ENCODE data around the gene DPH2.

Gene DPH2

DNA sequence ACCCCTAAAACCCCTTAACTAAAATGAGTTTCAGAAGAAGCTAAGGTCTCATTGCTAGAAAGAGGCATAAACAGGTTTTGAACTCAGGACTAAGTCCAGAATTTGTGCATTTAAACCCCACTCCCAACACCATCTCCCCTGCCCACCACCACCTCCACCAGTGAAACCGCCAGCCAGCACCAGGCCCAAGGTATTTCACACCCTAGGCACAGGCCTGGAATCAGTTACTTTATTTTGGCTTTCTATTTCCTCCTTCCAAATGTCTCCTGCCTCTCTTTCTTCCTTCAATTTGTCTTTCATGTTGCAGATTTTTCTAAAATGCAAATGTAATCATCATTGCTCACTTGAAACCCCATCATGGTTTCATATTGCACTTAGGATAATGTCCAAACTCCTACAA lies 24.9 kb upstream of the DPH2 start:
- no peak for DNase-seq (ENCODE audit: low read depth)

DNA sequence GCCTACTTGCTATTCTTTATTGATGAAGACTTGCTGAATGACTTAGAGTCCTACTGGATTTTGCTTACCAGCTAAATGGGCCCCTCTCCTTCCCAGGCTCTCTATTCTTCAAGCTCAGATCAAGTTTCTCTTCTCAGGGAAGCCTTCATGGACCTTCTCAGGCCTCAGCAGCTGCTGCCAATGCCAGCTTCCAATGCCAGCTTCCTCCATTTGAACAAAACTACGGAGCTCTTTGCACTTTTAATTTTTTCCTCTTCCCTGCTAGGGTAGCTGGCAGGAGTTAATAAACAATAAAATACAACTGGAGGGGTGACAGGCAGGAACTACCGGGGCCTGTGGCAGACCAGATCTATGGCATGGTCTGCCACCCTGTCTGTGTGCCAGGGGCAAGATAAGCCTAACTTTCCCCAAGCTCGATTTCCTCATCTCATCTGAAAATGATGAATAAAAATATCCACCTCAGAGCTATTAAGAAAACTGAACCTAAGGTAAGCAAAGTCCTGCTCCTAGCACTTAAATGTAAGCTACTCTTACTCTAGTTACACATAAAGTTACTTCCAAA lies 24.1 kb upstream of the DPH2 start:
- no peak for DNase-seq (ENCODE audit: low read depth)

DNA sequence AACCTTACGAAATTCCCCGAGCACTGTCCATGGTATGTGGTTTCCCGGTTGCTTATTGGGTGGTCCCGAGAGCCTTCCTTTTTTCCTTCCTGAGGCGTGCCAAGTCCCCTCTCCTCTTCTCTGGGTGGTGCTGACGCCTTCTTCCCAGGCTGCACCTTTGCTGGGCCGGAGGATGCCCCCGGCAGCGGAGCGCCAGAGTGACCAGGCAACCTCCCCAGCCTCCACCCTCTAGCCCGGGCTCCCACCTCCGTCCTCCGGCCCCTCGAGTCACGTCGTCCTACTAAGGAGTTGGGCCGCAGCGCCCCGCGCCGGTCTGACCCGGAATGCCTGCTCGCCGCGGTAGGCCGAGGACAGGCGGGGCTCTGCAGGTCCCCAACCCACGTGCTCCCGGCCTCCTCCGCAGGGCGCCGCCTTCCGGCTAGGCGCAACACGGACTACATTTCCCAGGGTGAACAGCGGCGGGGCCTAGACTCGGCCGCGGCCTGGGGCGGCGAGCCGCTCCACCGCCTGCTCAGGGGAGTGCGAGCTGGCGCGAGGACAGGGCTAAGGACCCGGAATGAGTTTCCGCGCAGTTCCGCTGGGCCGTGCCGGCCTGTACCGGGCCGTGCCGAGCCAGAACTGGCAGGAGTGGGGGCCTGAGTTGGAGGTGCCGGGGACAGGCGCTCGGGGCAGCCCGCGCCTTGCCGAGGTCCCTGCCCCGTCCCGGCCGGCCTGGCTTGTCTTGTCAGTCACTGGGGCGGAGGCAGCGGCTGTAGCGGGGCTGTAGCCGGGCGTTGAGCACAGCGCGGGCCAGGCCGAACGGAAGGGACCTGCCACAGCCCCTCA lies 23.4 kb upstream of the DPH2 start, which contains the start of gene IPO13:
Gene IPO13, plus strand, starts transcription at position 715 of the 825 bp plus-strand sequence. CDS start 651 bp downstream, outside the sequence.
- DNase-seq (ENCODE audit: low read depth) = peak; percentile 92

DNA sequence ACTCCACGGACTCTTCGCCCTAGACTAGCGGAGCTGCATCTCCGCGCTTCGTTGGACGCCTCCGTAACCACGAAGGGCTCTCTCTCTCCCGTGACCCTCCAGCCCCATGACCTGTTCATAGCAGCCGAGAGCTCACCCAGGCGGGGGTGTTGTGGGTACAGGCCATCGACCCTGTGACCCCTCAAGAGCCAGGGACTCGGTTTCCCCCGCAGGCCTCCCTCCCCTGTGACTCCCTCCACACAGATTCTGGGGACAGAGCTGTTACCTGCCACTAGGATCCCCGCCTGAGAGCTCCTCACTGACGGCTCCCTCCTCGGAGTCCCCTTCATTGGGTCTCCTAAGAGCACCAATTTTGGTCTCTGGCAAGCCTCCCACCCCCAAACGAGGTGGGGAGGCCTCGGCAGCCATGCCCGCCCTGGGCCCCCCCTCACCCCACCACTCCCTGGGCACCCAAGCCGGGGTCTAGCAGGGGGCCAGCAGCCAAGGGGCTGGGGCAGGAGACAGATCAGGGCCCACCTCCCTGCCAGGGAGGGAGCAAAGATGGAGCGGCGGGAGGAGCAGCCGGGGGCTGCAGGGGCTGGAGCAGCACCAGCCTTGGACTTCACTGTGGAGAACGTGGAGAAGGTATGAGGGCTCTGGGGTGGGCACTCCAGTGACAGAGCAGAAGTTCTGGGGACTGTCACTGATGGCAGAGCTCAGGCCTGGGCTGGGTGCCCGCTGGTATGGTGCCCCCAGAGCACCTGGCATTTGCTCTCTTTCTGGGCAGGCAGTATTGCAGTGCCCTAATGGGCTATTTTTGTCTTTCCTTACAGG lies 22.5 kb upstream of the DPH2 start:
- no peak for DNase-seq (ENCODE audit: low read depth)

DNA sequence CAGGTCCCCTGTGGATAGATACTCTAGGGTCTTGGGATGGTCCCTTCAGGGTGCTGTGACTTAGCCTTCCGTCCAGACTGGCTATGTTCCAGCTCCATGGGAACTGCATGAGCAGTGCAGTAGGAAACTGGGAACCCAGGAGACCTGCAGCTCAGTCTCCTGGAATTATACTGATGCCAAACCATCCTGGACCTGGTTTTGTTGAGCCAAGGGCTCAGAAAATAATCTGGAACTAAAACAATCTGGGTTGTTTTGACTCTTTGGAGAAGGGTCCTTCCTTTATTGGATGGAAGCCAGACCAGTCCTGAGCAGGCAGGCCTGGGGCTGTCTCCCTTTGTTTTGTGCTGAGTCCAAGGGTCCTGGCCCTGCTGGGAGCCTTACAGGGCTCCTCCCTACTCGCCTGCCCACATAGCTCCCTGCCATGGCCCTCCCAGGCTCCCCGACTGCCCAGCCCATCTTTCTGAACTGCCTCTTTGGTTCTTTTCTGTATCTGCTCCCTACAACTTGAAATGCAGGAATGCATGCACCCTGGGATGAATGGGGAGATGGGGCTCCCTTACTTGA lies 21.9 kb upstream of the DPH2 start:
- no peak for DNase-seq (ENCODE audit: low read depth)

DNA sequence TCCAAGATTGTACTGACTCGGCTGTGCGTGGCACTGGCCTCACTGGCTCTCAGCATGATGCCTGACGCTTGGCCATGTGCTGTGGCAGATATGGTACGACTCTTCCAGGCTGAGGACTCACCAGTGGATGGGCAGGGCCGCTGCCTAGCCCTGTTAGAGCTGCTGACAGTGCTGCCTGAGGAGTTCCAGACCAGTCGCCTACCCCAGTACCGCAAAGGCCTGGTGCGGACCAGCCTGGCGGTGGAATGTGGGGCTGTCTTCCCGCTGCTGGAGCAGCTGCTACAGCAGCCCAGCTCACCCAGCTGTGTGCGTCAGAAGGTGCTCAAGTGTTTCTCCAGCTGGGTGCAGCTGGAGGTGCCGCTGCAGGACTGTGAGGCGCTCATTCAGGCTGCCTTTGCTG lies 20.1 kb upstream of the DPH2 start:
- no peak for DNase-seq (ENCODE audit: low read depth)

DNA sequence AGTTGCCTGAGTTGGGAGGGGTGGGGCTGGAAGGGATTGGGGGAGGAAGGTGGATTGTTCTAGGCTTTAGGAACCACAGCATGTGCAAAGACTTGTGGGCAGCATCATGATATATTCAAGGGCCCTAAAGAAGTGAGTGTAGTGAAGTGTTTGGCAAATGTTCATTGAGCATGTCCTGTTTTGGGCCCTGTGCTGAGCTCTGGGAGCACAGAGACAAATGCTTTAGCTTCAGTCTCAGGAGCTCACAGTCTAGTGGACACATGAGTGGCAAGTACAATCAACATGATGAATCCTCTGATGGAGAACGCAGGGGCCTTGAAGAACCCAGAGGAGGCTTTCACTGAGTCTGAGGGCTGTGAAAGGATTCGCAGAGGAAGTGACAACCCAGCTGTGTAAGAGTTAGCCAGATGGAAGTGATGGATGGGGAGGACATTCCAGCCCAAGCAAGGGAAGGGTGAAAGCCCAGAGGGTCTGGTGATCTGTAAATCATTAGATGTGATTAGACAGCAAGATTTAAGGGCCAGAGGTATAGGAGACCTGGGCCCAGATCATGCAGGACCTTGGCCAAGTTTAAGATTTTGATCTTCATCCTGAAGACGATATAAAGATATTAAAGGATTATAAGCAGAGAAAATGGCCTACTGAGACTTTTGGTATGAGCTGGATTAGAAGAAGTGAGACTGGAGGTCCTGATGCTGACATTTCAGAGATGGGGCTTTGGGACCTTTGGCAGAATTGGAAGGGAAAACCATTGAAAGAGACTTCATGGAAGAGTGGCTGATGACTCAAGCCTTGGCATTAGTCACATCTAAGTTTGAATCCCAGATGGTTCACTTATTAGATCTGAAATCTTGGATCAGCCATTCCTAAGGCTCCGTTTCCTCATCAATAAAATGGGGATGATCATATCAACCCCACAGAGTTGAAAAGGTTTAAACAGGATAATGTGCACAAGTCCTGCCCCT lies 18.5 kb upstream of the DPH2 start:
- DNase-seq (ENCODE audit: low read depth) = no peak

DNA sequence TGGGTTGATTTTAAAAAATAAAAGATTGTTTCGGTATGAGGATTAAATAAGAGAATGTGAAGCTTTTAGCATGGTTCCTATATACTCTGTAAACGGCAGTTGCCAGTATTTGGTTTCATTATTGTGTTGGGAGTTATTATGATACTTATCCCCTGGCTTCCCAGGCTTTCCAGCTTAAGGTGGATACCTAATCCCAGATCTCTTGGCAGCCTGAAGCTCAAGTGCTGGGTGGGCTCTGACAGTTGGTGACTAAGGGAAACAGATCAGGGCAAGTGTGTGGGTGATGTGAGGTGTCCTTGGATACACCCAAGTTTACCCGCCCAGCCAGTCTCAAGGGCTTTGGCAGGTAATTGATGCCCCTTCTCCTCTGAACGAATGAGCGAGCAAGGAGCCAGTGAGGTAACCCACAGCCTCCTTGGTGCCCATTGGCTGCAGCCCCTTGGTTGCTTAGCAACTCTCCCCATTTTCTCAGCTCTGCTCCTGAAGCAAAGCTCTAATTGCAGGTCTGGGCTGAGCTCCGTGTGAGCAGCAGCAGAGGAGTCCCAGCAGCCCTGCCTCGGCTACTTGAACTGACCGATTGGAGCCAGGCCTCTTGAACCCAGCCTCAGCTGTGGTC lies 17.0 kb upstream of the DPH2 start:
- DNase-seq (ENCODE audit: low read depth) = no peak

DNA sequence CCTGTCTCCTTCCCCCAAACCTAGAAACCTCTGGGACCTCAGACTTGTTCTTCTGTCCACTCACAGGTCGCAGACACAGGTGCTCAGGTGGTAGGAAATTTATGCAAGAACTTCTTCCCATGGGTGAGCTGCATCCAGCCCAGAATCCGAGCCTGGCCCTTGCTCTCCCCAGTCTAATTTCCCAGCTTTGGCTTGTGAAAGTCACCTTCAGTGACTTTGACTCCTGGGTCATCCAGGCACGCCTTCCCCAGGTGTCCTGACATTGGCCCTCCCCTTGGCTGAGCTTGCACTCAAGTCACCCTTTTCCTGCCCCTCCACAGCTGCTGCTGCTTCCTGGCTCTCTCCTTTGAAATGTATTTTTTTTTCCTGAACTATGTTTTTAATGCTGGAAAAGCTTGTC lies 16.4 kb upstream of the DPH2 start:
- DNase-seq (ENCODE audit: low read depth) = no peak

DNA sequence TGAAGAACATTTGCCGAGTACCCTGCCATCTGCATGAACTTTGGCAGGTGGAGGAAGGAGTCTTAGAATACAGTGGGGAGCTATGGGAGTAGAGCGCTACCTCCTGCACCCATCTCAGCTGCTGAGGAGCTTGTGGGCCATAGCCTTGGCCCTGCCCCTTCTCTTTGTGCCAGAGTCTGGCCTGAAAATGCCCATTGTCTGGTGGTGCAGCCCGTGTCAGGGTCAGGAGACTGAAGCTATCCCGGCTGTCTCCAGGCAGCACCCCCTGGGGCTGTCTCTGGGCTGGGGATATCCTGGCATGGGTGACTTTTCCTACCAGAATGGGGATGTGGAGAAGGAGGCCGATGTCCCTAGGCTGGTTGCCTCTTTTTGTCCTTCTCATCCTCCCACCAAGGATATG lies 15.8 kb upstream of the DPH2 start:
- no peak for DNase-seq (ENCODE audit: low read depth)

DNA sequence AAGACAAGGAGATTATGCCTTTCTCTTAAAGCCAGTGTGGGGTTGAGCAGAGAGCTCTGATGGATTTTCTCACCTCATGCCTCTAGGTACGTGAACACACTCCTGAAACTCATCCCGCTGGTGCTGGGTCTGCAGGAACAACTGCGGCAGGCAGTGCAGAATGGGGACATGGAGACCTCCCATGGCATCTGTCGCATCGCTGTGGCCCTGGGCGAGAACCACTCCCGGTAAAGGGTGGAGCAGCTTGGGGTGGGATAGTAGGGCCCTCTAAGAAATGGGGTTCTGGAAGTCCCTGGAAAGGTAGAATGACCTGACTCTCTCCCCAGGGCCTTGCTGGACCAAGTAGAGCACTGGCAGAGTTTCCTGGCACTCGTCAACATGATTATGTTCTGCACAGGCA lies 13.6 kb upstream of the DPH2 start:
- no peak for DNase-seq (ENCODE audit: low read depth)

DNA sequence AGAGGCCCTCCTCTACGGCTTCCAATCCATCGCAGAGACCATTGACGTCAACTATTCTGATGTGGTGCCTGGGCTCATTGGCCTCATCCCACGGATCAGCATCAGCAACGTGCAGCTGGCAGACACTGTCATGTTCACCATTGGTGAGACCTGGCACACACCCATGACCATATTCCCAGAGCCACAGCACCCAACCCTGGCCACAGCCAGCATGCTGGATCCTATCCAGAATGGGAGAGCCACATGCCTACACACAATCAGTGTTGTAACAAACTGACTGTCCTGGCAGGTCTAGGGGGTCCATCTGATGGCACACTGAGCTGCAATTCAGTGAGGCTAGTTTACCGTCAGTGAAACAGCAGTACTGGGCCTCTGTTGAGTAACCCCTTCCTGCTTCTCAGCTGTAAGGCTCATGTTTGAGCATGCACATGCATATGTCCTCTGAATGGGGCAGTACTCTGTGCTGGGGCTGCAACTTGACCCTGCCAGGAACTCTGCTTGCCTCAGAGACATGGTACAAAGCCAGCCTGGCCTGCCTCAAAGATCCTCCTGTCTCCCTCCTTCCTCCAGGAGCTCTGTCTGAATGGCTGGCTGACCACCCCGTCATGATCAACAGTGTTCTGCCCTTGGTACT lies 12.3 kb upstream of the DPH2 start:
- no peak for DNase-seq (ENCODE audit: low read depth)

DNA sequence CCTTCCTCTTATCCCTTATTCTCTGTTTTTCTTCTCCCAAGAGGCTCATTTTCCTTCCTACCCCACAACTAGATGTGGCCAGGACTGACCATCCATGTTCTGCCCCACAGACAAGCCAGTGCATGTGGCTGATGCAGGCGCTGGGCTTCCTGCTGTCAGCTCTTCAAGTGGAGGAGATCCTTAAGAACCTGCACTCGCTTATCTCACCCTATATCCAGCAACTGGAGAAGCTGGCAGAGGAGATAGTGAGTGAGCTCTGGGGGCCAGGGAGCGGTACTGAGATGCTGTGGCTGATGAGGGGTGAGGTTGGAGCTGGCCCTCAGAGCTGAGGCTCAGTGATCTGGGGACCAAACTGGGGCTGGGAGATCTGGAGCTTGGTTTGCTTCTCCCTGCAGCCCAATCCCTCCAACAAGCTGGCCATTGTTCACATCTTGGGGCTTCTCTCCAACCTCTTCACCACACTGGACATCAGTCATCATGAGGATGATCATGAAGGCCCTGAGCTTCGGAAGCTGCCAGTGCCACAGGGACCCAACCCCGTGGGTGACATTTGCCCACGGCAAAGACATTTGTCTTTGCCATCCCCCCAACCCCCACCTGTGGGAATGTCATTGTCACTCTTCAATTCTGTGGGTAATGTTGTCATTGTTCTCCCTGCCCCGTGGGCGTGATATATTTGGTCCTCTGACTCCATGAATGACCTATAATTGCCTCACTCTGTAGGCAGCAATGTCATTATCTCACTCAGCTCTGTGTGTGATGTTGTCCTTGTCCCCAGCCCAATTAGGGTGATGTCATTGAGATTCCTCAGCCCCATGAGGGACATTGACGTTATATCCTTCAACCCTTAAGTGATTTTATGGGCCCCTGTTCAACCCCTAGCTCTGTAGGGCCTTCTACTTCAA lies 11.2 kb upstream of the DPH2 start:
- no peak for DNase-seq (ENCODE audit: low read depth)

DNA sequence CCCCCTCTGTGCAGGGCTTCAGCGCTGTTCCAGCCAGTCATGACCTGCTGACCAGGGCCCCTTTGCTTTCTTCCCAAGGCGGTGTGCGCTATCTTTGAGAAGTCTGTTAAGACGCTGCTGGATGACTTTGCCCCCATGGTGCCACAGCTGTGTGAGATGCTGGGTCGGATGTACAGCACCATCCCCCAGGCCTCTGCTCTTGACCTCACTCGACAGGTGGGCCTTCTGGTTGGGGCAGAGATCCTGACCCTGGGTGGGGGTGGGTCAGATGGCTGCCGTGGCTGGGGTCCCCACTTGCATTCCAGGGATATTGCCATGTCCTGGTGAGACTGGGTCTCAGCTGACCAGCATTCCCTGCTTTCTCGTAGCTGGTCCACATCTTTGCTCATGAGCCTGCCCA lies 9.0 kb upstream of the DPH2 start:
- no peak for DNase-seq (ENCODE audit: low read depth)

DNA sequence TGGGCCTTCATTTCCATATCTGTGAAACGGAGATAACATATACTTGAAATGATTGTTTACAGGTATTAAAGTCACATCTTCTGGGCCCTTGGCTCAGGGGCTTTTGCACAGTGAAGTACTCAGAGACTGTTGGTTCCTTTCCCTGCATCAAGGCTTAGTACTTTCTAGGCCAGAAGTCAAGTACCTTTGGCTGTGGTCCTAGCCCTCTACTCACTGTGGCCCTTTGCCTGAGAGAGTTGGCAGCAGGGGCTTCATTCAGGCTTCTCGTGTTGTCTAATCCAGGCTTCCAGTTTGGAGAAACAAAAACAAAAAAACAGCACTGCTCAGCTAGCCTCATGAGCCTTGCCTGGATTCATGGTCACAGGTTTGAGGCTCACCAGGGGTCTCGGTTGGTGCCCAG lies 8.1 kb upstream of the DPH2 start:
- no peak for DNase-seq (ENCODE audit: low read depth)

DNA sequence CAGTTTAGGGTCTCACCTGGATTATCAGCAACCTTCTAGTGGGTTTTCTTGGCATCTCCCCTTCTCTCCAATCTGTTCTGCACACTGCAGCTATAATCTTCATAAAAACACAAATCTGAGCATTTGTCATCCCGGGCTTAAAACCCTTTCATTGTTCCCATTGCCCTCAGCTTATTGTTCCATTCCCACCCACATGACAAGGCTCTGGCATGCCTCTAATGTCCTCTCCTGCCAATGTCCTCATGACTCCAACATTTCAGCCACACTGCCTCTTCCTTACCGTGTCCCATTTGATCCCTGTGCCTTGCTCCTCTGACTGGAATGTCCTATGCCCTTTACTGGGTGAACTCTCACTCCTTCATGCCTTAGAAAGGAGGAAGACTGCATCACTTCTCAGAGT lies 7.5 kb upstream of the DPH2 start:
- no peak for DNase-seq (ENCODE audit: low read depth)

DNA sequence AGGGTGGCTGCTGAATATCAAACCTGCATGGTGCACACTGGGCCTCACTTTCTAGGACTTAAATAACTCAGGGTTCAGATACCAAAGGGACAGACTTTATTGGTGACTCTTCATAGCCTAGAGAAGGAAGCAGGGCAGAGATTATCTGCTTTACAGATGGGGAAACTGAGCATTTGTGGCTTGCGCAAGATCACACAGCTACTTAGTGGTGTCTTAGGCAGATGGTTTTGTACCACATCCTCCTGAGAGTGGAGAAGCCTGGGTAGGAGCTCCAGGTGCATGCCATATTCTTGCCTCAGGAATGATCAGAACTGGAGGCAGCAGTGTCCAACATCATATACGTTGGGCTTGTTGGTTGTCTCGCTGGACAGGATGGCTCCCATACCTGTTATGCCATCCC lies 6.8 kb upstream of the DPH2 start:
- no peak for DNase-seq (ENCODE audit: low read depth)

DNA sequence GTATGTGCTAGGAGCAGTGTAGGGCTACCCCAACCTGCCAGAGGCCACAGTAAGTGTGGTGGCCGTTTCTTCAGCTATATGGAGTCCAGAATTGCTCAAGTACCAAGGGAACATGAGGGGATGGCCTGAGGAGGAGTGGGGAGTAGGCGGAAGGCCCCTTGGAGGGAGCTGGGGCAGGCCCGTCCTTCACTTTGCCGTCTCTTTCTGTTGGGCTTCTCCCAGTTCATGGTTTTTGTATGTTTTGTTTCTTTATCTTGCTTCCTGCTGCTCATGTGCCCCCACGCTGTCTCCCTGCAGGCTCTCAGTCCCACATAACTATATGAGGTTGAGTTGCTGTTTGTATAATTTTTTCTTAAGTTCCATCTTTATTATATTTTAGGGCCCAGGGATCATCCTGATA lies 5.9 kb upstream of the DPH2 start:
- DNase-seq (ENCODE audit: low read depth) = no peak

DNA sequence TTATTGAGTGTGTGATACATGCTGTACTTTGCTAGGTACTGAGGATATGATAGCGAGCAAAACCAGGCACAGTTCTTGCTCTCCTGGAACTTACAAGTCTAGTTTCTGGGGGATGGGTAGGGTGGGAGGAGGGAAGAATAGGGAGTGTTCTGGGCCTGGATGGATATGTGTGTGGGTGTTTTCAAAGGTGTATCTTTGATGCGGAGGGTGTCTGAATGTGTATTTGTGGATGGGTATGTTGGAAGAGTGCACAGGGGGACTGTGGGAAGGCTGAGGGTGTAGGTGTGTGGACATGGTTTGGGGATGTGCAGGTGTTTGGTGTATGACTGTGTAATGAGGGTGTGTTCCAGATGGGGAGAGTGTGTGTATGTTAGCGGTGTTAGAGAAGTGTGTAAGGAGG lies 4.5 kb upstream of the DPH2 start:
- DNase-seq (ENCODE audit: low read depth) = no peak
